Measurements from ENCODE around the gene SGSH. TPM values are rescaled to one million over a fixed set of nuclear protein-coding genes. Genes with fewer than 3 reads are reported as not detected.

SGSH gene
- polyA plus RNA-seq, 1 donor: 77.5 TPM

- peaks cover 6% of the 10 kb centered on the region for H3K4me1 ChIP-seq (ENCODE audit: control insufficient read depth, insufficient read depth, low read length)
- no peak for DNase-seq
- WGBS (ENCODE audit: insufficient coverage, low lambda C conversion rate): 98% methylated on average over 6 of the region's 21 CpGs
- H3K36me3 ChIP-seq (ENCODE audit: control insufficient read depth, insufficient read depth, low read length): peaks cover 38% of the 10 kb centered on the region
- no peaks in the 10 kb centered on the region for H3K9me3 ChIP-seq (ENCODE audit: control insufficient read depth, low read depth, low read length)
- no peak overlapping the region for H3K4me3 ChIP-seq (ENCODE audit: low read length)
- H3K27ac ChIP-seq (ENCODE audit: low read length): peak overlapping the region; percentile 36
- no peaks in the 10 kb centered on the region for H3K27me3 ChIP-seq (ENCODE audit: control insufficient read depth, insufficient read depth, low read length)
Measured at GRCh38 chr17:80253631-80254395, 33.7 kb upstream of the SGSH start.

- 60% methylated on average over 1 of the region's 13 CpGs for WGBS (ENCODE audit: insufficient coverage, low lambda C conversion rate)
Measured at GRCh38 chr17:80252871-80253270, 32.7 kb upstream of the SGSH start.

GRCh38 chr17:80251966-80252365 is 31.8 kb upstream of the SGSH start:
- Histone ChIP-seq H3K9me3 (ENCODE audit: control insufficient read depth, low read depth, low read length) (no peaks in the 10 kb centered on the region), H3K4me3 (ENCODE audit: low read length) (no peak overlapping the region), H3K4me1 (ENCODE audit: control insufficient read depth, insufficient read depth, low read length) (peaks cover 6% of the 10 kb centered on the region), H3K36me3 (ENCODE audit: control insufficient read depth, insufficient read depth, low read length) (peaks cover 54% of the 10 kb centered on the region), H3K27ac (ENCODE audit: low read length) (no peak overlapping the region), H3K27me3 (ENCODE audit: control insufficient read depth, insufficient read depth, low read length) (no peaks in the 10 kb centered on the region)
- WGBS (ENCODE audit: insufficient coverage, low lambda C conversion rate): no CpG with 5 or more reads among the region's 11 CpGs
- no peak for DNase-seq

More at GRCh38 chr17:80252871-80253270, 32.7 kb upstream of the SGSH start:
- no peaks in the 10 kb centered on the region for H3K9me3 ChIP-seq (ENCODE audit: control insufficient read depth, low read depth, low read length)
- DNase-seq: no peak
- H3K4me3 ChIP-seq (ENCODE audit: low read length): no peak overlapping the region
- peaks cover 6% of the 10 kb centered on the region for H3K4me1 ChIP-seq (ENCODE audit: control insufficient read depth, insufficient read depth, low read length)
- H3K27ac ChIP-seq (ENCODE audit: low read length): no peak overlapping the region
- H3K36me3 ChIP-seq (ENCODE audit: control insufficient read depth, insufficient read depth, low read length): peaks cover 47% of the 10 kb centered on the region
- H3K27me3 ChIP-seq (ENCODE audit: control insufficient read depth, insufficient read depth, low read length): no peaks in the 10 kb centered on the region

GRCh38 chr17:80248894-80249710 is 29.0 kb upstream of the SGSH start:
- Histone ChIP-seq H3K27me3 (ENCODE audit: control insufficient read depth, insufficient read depth, low read length) (no peaks in the 10 kb centered on the region), H3K4me1 (ENCODE audit: control insufficient read depth, insufficient read depth, low read length) (no peaks in the 10 kb centered on the region), H3K27ac (ENCODE audit: low read length) (no peak overlapping the region), H3K36me3 (ENCODE audit: control insufficient read depth, insufficient read depth, low read length) (peaks cover 77% of the 10 kb centered on the region), H3K4me3 (ENCODE audit: low read length) (no peak overlapping the region), H3K9me3 (ENCODE audit: control insufficient read depth, low read depth, low read length) (no peaks in the 10 kb centered on the region)
- WGBS (ENCODE audit: insufficient coverage, low lambda C conversion rate): no CpG with 5 or more reads among the region's 26 CpGs
- DNase-seq: no peak

GRCh38 chr17:80248001-80248893 is 28.1 kb upstream of the SGSH start:
- H3K36me3 ChIP-seq (ENCODE audit: control insufficient read depth, insufficient read depth, low read length): peaks cover 77% of the 10 kb centered on the region
- no peak for DNase-seq
- no peaks in the 10 kb centered on the region for H3K9me3 ChIP-seq (ENCODE audit: control insufficient read depth, low read depth, low read length)
- H3K27me3 ChIP-seq (ENCODE audit: control insufficient read depth, insufficient read depth, low read length): no peaks in the 10 kb centered on the region
- no CpG with 5 or more reads among the region's 23 CpGs for WGBS (ENCODE audit: insufficient coverage, low lambda C conversion rate)
- no peaks in the 10 kb centered on the region for H3K4me1 ChIP-seq (ENCODE audit: control insufficient read depth, insufficient read depth, low read length)
- H3K27ac ChIP-seq (ENCODE audit: low read length): no peak overlapping the region
- no peak overlapping the region for H3K4me3 ChIP-seq (ENCODE audit: low read length)

- H3K4me1 ChIP-seq (ENCODE audit: control insufficient read depth, insufficient read depth, low read length): no peaks in the 10 kb centered on the region
- H3K27me3 ChIP-seq (ENCODE audit: control insufficient read depth, insufficient read depth, low read length): no peaks in the 10 kb centered on the region
- H3K9me3 ChIP-seq (ENCODE audit: control insufficient read depth, low read depth, low read length): no peaks in the 10 kb centered on the region
- H3K36me3 ChIP-seq (ENCODE audit: control insufficient read depth, insufficient read depth, low read length): peaks cover 77% of the 10 kb centered on the region
- H3K4me3 ChIP-seq (ENCODE audit: low read length): no peak overlapping the region
- no CpG with 5 or more reads among the region's 17 CpGs for WGBS (ENCODE audit: insufficient coverage, low lambda C conversion rate)
- DNase-seq: no peak
- no peak overlapping the region for H3K27ac ChIP-seq (ENCODE audit: low read length)
Measured at GRCh38 chr17:80247561-80247960, 27.4 kb upstream of the SGSH start.

- peaks cover 75% of the 10 kb centered on the region for H3K36me3 ChIP-seq (ENCODE audit: control insufficient read depth, insufficient read depth, low read length)
- no peaks in the 10 kb centered on the region for H3K9me3 ChIP-seq (ENCODE audit: control insufficient read depth, low read depth, low read length)
- no peaks in the 10 kb centered on the region for H3K4me1 ChIP-seq (ENCODE audit: control insufficient read depth, insufficient read depth, low read length)
- no peak overlapping the region for H3K27ac ChIP-seq (ENCODE audit: low read length)
- no peak for DNase-seq
- no CpG with 5 or more reads among the region's 8 CpGs for WGBS (ENCODE audit: insufficient coverage, low lambda C conversion rate)
- H3K27me3 ChIP-seq (ENCODE audit: control insufficient read depth, insufficient read depth, low read length): no peaks in the 10 kb centered on the region
- no peak overlapping the region for H3K4me3 ChIP-seq (ENCODE audit: low read length)
Measured at GRCh38 chr17:80246726-80247125, 26.6 kb upstream of the SGSH start.

- no peak overlapping the region for H3K27ac ChIP-seq (ENCODE audit: low read length)
- no peaks in the 10 kb centered on the region for H3K4me1 ChIP-seq (ENCODE audit: control insufficient read depth, insufficient read depth, low read length)
- H3K27me3 ChIP-seq (ENCODE audit: control insufficient read depth, insufficient read depth, low read length): no peaks in the 10 kb centered on the region
- peaks cover 75% of the 10 kb centered on the region for H3K36me3 ChIP-seq (ENCODE audit: control insufficient read depth, insufficient read depth, low read length)
- DNase-seq: no peak
- H3K4me3 ChIP-seq (ENCODE audit: low read length): no peak overlapping the region
- no peaks in the 10 kb centered on the region for H3K9me3 ChIP-seq (ENCODE audit: control insufficient read depth, low read depth, low read length)
- no CpG with 5 or more reads among the region's 19 CpGs for WGBS (ENCODE audit: insufficient coverage, low lambda C conversion rate)
Measured at GRCh38 chr17:80246266-80246681, 26.1 kb upstream of the SGSH start.

GRCh38 chr17:80245566-80246265 is 25.6 kb upstream of the SGSH start:
- WGBS (ENCODE audit: insufficient coverage, low lambda C conversion rate): no CpG with 5 or more reads among the region's 27 CpGs
- H3K27ac ChIP-seq (ENCODE audit: low read length): no peak overlapping the region
- no peaks in the 10 kb centered on the region for H3K4me1 ChIP-seq (ENCODE audit: control insufficient read depth, insufficient read depth, low read length)
- H3K4me3 ChIP-seq (ENCODE audit: low read length): no peak overlapping the region
- H3K36me3 ChIP-seq (ENCODE audit: control insufficient read depth, insufficient read depth, low read length): peaks cover 74% of the 10 kb centered on the region
- no peaks in the 10 kb centered on the region for H3K27me3 ChIP-seq (ENCODE audit: control insufficient read depth, insufficient read depth, low read length)
- no peaks in the 10 kb centered on the region for H3K9me3 ChIP-seq (ENCODE audit: control insufficient read depth, low read depth, low read length)
- no peak for DNase-seq

Data from large intestine (tissue), 3 donors.